ENCODE data around the gene MAGI1.

Gene MAGI1

DNA sequence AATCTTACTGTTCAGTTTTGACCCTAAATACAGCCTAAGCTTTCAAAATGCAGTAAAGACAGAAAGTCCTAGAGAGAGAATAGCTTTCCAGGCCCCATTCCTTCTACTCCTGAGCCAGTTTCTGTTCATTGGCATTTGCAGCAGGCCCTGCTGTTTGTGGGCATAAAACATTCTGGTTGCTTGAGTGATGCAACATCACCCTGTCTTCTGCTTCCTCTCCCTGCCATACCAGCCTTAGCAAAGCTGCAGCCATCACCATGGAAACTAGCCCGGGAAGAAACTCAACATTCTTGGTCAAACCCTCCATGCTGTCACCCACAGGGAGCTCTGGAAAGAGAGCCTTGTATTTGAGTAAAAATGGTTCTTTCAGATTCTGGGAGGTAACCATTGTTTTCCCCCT is 325.7 kb downstream of the MAGI1 start:
- no peaks in the 10 kb centered on the region for H3K4me1 Mint-ChIP-seq
- no peaks in the 10 kb centered on the region for H3K27me3 Mint-ChIP-seq
- no peaks in the 10 kb centered on the region for H3K9me3 Mint-ChIP-seq
- no peak overlapping the region for H3K27ac Mint-ChIP-seq
- H3K4me3 Mint-ChIP-seq, result no peak overlapping the region
- DNase-seq, result no peak
- H3K36me3 Mint-ChIP-seq, result no peaks in the 10 kb centered on the region
- CTCF ChIA-PET, result no interaction called here

DNA sequence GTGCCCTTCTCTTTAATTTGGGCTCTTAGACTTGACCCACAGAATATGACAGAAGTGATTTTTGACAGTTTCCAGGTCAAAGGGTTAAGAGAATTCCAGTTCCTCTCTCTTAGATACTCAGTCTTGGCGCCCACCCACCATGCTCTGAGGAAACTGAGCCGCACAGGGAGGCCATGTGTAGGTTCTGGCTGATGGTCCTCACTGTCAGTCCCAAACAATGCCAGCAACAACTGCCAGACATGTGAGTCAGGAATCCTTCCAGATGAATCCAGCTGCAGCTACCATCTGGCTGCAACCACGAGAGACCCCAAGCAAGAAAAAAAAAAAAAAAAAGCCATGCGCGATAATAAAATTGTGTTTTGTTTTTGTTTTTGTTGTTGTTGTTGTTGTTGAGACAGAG is 326.6 kb downstream of the MAGI1 start:
- Mint-ChIP-seq H3K9me3 (no peaks in the 10 kb centered on the region), H3K4me1 (no peaks in the 10 kb centered on the region), H3K4me3 (no peak overlapping the region), H3K27ac (no peak overlapping the region), H3K36me3 (no peaks in the 10 kb centered on the region), H3K27me3 (no peaks in the 10 kb centered on the region)
- DNase-seq, result no peak
- CTCF ChIA-PET, result no interaction called here

GRCh38 chr3:65706776-65707568 is 331.7 kb downstream of the MAGI1 start:
- Mint-ChIP-seq H3K4me1 (no peaks in the 10 kb centered on the region), H3K4me3 (no peak overlapping the region), H3K27me3 (no peaks in the 10 kb centered on the region), H3K27ac (no peak overlapping the region), H3K36me3 (no peaks in the 10 kb centered on the region), H3K9me3 (no peaks in the 10 kb centered on the region)
- DNase-seq, result no peak
- CTCF ChIA-PET, result no interaction called here

- Mint-ChIP-seq H3K4me3 (no peak overlapping the region), H3K36me3 (no peaks in the 10 kb centered on the region), H3K27ac (no peak overlapping the region), H3K9me3 (no peaks in the 10 kb centered on the region), H3K4me1 (no peaks in the 10 kb centered on the region), H3K27me3 (no peaks in the 10 kb centered on the region)
- CTCF ChIA-PET, result no interaction called here
- no peak for DNase-seq
These were observed 332.4 kb downstream of the MAGI1 start for GRCh38 chr3:65706301-65706700.

- CTCF ChIA-PET, result interaction anchor here (0.6 kb wide), 1 partner anchor 28 kb away, joined by 3 read pairs; no protein-coding TSS in a partner anchor
- Mint-ChIP-seq H3K27ac (no peak overlapping the region), H3K4me3 (no peak overlapping the region), H3K4me1 (no peaks in the 10 kb centered on the region), H3K27me3 (no peaks in the 10 kb centered on the region), H3K36me3 (no peaks in the 10 kb centered on the region), H3K9me3 (no peaks in the 10 kb centered on the region)
- DNase-seq, result no peak
These were observed 334.9 kb downstream of the MAGI1 start for GRCh38 chr3:65703820-65704219.

DNA sequence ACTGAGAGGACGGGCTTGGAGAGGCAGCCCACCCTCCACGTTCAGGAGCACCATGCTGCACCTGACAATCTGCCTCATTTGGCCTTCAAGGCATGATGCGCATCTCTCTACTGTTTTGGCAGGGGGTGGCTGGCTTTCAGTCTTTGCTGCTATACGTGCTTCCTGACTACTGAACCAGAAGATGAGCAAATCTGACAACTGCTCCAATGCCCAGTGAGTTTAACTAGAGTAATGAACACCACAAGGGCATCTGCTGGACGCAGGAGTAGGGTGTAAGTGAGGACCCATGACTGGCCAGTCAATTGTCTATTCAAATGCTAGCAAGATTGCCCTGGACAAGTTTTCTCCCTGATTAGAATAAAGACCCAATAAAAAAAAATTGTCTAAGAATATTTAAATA is 335.7 kb downstream of the MAGI1 start:
- H3K27me3 Mint-ChIP-seq, result no peaks in the 10 kb centered on the region
- H3K9me3 Mint-ChIP-seq, result no peaks in the 10 kb centered on the region
- no peak overlapping the region for H3K4me3 Mint-ChIP-seq
- H3K4me1 Mint-ChIP-seq, result no peaks in the 10 kb centered on the region
- H3K36me3 Mint-ChIP-seq, result no peaks in the 10 kb centered on the region
- CTCF ChIA-PET, result no interaction called here
- no peak overlapping the region for H3K27ac Mint-ChIP-seq
- no peak for DNase-seq

DNA sequence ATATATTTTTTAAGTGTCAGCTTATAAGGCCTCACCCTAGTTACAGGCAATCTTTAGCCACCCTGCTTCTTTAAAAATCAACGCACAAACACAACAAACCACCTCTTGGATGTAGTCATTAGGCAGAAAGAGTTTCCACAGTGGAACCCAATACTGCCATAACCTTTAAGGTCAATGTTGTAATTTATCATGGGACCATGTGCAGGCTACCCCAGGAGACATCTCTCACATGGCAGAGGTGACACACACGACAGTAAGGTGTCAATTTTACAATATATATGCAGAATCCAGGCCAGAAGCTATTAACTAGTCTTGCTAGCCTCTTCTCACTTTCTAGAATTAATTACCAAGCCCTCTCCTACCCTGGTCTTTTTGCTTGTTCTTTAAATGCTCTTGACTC is 336.5 kb downstream of the MAGI1 start:
- CTCF ChIA-PET, result no interaction called here
- Mint-ChIP-seq H3K27me3 (no peaks in the 10 kb centered on the region), H3K4me1 (no peaks in the 10 kb centered on the region), H3K9me3 (no peaks in the 10 kb centered on the region), H3K4me3 (no peak overlapping the region), H3K36me3 (no peaks in the 10 kb centered on the region), H3K27ac (no peak overlapping the region)
- DNase-seq, result no peak

GRCh38 chr3:65701516-65701915 is 337.2 kb downstream of the MAGI1 start:
- H3K27me3 Mint-ChIP-seq, result no peaks in the 10 kb centered on the region
- H3K4me3 Mint-ChIP-seq, result no peak overlapping the region
- H3K9me3 Mint-ChIP-seq, result no peaks in the 10 kb centered on the region
- DNase-seq, result no peak
- H3K27ac Mint-ChIP-seq, result no peak overlapping the region
- CTCF ChIA-PET, result no interaction called here
- no peaks in the 10 kb centered on the region for H3K4me1 Mint-ChIP-seq
- H3K36me3 Mint-ChIP-seq, result no peaks in the 10 kb centered on the region

GRCh38 chr3:65689436-65689835 is 349.3 kb downstream of the MAGI1 start:
- H3K36me3 Mint-ChIP-seq, result no peaks in the 10 kb centered on the region
- CTCF ChIA-PET, result no interaction called here
- no peak for DNase-seq
- H3K27me3 Mint-ChIP-seq, result no peaks in the 10 kb centered on the region
- no peak overlapping the region for H3K4me3 Mint-ChIP-seq
- H3K27ac Mint-ChIP-seq, result no peak overlapping the region
- no peaks in the 10 kb centered on the region for H3K4me1 Mint-ChIP-seq
- H3K9me3 Mint-ChIP-seq, result peaks cover 3% of the 10 kb centered on the region

DNA sequence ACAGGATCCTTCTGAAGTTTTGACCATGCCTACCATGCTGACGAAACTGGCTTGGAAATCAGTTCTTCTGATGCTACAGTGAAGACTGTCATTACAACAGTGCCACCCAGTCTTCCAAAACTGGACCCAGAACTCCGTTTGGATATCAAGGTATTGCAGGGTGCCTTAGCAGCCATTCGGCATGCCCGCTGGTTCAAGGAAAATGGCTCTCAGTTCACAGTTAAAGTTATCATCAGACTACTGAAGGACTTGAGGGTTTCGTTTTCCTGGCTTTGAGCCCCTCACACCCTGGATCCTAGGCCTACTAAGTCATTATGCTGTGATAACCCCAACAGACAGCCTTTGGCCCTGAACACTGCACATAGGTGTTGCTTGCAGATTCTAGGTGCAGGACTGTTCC is 351.0 kb downstream of the MAGI1 start:
- peaks cover 3% of the 10 kb centered on the region for H3K9me3 Mint-ChIP-seq
- CTCF ChIA-PET, result no interaction called here
- no peak overlapping the region for H3K4me3 Mint-ChIP-seq
- no peaks in the 10 kb centered on the region for H3K4me1 Mint-ChIP-seq
- no peaks in the 10 kb centered on the region for H3K27me3 Mint-ChIP-seq
- no peaks in the 10 kb centered on the region for H3K36me3 Mint-ChIP-seq
- H3K27ac Mint-ChIP-seq, result no peak overlapping the region
- DNase-seq, result no peak

- Mint-ChIP-seq H3K9me3 (peaks cover 3% of the 10 kb centered on the region), H3K36me3 (no peaks in the 10 kb centered on the region)
- DNase-seq, result no peak
These were observed 353.0 kb downstream of the MAGI1 start for GRCh38 chr3:65685621-65686235.

GRCh38 chr3:65678516-65678915 is 360.2 kb downstream of the MAGI1 start:
- Mint-ChIP-seq H3K27ac (no peak overlapping the region), H3K27me3 (no peaks in the 10 kb centered on the region), H3K4me1 (no peaks in the 10 kb centered on the region), H3K4me3 (no peak overlapping the region), H3K9me3 (peaks cover 2% of the 10 kb centered on the region), H3K36me3 (no peaks in the 10 kb centered on the region)
- CTCF ChIA-PET, result no interaction called here
- no peak for DNase-seq

More at GRCh38 chr3:65685621-65686235, 353.0 kb downstream of the MAGI1 start:
- Mint-ChIP-seq H3K4me1 (no peaks in the 10 kb centered on the region), H3K27ac (no peak overlapping the region), H3K27me3 (no peaks in the 10 kb centered on the region), H3K4me3 (no peak overlapping the region)
- CTCF ChIA-PET, result no interaction called here

- Mint-ChIP-seq H3K9me3 (peaks cover 2% of the 10 kb centered on the region), H3K4me1 (no peaks in the 10 kb centered on the region), H3K36me3 (no peaks in the 10 kb centered on the region), H3K4me3 (no peak overlapping the region), H3K27me3 (no peaks in the 10 kb centered on the region), H3K27ac (no peak overlapping the region)
- DNase-seq, result no peak
- CTCF ChIA-PET, result no interaction called here
These were observed 361.2 kb downstream of the MAGI1 start for GRCh38 chr3:65677486-65678010.

- Mint-ChIP-seq H3K36me3 (no peaks in the 10 kb centered on the region), H3K9me3 (peaks cover 2% of the 10 kb centered on the region), H3K4me1 (no peaks in the 10 kb centered on the region), H3K27ac (no peak overlapping the region), H3K4me3 (no peak overlapping the region), H3K27me3 (no peaks in the 10 kb centered on the region)
- DNase-seq, result no peak
- CTCF ChIA-PET, result no interaction called here
These were observed 362.1 kb downstream of the MAGI1 start for GRCh38 chr3:65676580-65676979.

GRCh38 chr3:65675011-65675410 is 363.7 kb downstream of the MAGI1 start:
- Mint-ChIP-seq H3K27me3 (no peaks in the 10 kb centered on the region), H3K4me3 (no peak overlapping the region), H3K36me3 (no peaks in the 10 kb centered on the region), H3K27ac (no peak overlapping the region), H3K9me3 (peaks cover 1% of the 10 kb centered on the region), H3K4me1 (no peaks in the 10 kb centered on the region)
- no peak for DNase-seq
- CTCF ChIA-PET, result interaction anchor here (1.0 kb wide), 1 partner anchor 1141 kb away, joined by 3 read pairs; no protein-coding TSS in a partner anchor
